Tibial nerve (tissue), 4 donors: Measurements from ENCODE around the gene JAKMIP2.

ENCODE experiments used
- EP300 ChIP-seq, 2 donors: sonication (generic); formaldehyde crosslinking; IDR thresholded peaks; one replicate each; pipeline ENCODE4 v1.6.1; 2017; ENCODE audit warnings: antibody characterized with exemption in 2 of 2, mild to moderate bottlenecking in 1 of 2
- POLR2A ChIP-seq, 2 donors: fragments of 450-650 bp; IDR thresholded peaks; one replicate each; pipeline ENCODE4 v1.6.1; 2017; ENCODE audit warnings: antibody characterized with exemption in 2 of 2, mild to moderate bottlenecking in 2 of 2, moderate library complexity in 2 of 2
- TF ChIP-seq, protein P1 (sequence below), 5 experiments: fragments of 200-600 bp in 3 of 5; fragments of 450-650 bp in 2 of 5; sonication (generic) in 3 of 5; IDR thresholded peaks; one replicate each; pipeline ENCODE4 v1.5.1; 2016 to 2019; ENCODE audit warnings: antibody characterized with exemption in 5 of 5, mild to moderate bottlenecking in 3 of 5, moderate library complexity in 2 of 5

DNA sequence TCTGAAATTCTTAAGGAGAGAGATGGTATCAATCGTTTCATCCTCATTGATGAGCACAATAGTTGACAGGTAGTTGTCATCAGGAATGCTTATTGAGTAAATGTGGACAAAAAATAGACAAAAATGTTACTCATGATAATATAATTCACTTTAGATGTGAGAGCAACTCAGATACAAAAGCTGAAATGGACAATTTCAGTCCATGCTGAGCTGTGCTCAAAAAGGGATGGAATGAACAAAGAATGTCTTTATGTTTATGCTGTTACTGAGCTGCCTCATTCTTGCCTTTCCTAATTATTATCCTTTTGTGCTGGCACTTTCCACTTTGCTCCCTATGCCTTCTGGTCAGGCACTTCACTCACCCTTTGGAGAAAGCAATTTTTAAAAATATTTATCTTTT is 49.5 kb downstream of the JAKMIP2 start:
- TF ChIP-seq, protein P1, sequence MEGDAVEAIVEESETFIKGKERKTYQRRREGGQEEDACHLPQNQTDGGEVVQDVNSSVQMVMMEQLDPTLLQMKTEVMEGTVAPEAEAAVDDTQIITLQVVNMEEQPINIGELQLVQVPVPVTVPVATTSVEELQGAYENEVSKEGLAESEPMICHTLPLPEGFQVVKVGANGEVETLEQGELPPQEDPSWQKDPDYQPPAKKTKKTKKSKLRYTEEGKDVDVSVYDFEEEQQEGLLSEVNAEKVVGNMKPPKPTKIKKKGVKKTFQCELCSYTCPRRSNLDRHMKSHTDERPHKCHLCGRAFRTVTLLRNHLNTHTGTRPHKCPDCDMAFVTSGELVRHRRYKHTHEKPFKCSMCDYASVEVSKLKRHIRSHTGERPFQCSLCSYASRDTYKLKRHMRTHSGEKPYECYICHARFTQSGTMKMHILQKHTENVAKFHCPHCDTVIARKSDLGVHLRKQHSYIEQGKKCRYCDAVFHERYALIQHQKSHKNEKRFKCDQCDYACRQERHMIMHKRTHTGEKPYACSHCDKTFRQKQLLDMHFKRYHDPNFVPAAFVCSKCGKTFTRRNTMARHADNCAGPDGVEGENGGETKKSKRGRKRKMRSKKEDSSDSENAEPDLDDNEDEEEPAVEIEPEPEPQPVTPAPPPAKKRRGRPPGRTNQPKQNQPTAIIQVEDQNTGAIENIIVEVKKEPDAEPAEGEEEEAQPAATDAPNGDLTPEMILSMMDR (IDR thresholded peaks at IDR 0.05): no peak
- TF ChIP-seq POLR2A (IDR thresholded peaks at IDR 0.05): no peak
- TF ChIP-seq EP300 (IDR thresholded peaks at IDR 0.05): no peak
